WTC11 (cell line): ENCODE results near the gene GMEB2. TPM values are rescaled to one million over a fixed set of nuclear protein-coding genes. Genes with fewer than 3 reads are reported as not detected.

Source experiments
- ATAC-seq: fragments of 200-7000 bp; cut with Tn5 transposase; 2 replicates; pipeline ENCODE4 v1.10.0; 2021; ENCODE audit warnings: mild to moderate bottlenecking, moderate library complexity
- Bru-seq: library from RNA; stranded (reverse); fragments of 400-500 nt; gene quantifications from one replicate; lab custom pipeline; 2021; lab: Mats Ljungman, UMichigan
- CTCF ChIA-PET: fragments of 300-600 bp; sonication (Branson Sonifier 250); formaldehyde crosslinking; loops from one replicate; lab custom pipeline; 2021; ENCODE audit warnings: antibody characterized with exemption; lab: Charles Lee
- POLR2A ChIA-PET: fragments of 350-600 bp; sonication (Branson Sonifier 250); formaldehyde crosslinking; loops from one replicate; lab custom pipeline; 2021; ENCODE audit warnings: antibody characterized with exemption; lab: Charles Lee
- DNase-seq: peaks from one replicate; pipeline ENCODE4 v3.0.0; 2021; ENCODE audit warnings: low spot score
- H3K27ac Mint-ChIP-seq: 2 replicates; pipeline ENCODE4 v1.8.0; 2021; ENCODE audit warnings: mixed read lengths
- H3K27me3 Mint-ChIP-seq: 2 replicates; pipeline ENCODE4 v1.8.0; 2021; ENCODE audit warnings: low read depth, mild to moderate bottlenecking, moderate library complexity, mixed read lengths
- H3K36me3 Mint-ChIP-seq: 2 replicates; pipeline ENCODE4 v1.8.0; 2021; ENCODE audit warnings: mixed read lengths
- H3K4me1 Mint-ChIP-seq: 2 replicates; pipeline ENCODE4 v1.8.0; 2022; ENCODE audit warnings: mixed read lengths
- H3K4me3 Mint-ChIP-seq: 2 replicates; pipeline ENCODE4 v1.8.0; 2021; ENCODE audit warnings: mild to moderate bottlenecking, moderate library complexity, mixed read lengths
- H3K9me3 Mint-ChIP-seq: 2 replicates; pipeline ENCODE4 v1.8.0; 2021; ENCODE audit warnings: mixed read lengths
- AFF4 ChIP-seq: sonication (generic); formaldehyde crosslinking; IDR thresholded peaks from 2 replicates; pipeline ENCODE4 v1.8.1; 2023; ENCODE audit warnings: mild to moderate bottlenecking, missing genetic modification reagents, borderline replicate concordance
- ATF1 ChIP-seq: sonication (generic); formaldehyde crosslinking; IDR thresholded peaks from 2 replicates; pipeline ENCODE4 v1.8.1; 2023; ENCODE audit warnings: mild to moderate bottlenecking, moderate library complexity, missing genetic modification reagents
- CREM ChIP-seq: sonication (generic); formaldehyde crosslinking; IDR thresholded peaks from 2 replicates; pipeline ENCODE4 v1.8.1; 2022; ENCODE audit warnings: mild to moderate bottlenecking, missing genetic modification reagents, moderate library complexity
- E2F5 ChIP-seq: sonication (generic); formaldehyde crosslinking; IDR thresholded peaks from 2 replicates; pipeline ENCODE4 v1.8.1; 2022; ENCODE audit warnings: mild to moderate bottlenecking, moderate library complexity, missing genetic modification reagents
- ERG ChIP-seq: fragments of 250-450 bp; sonication (Bioruptor Pico); IDR thresholded peaks from 2 replicates; pipeline ENCODE4 v1.8.0; 2021; ENCODE audit warnings: mild to moderate bottlenecking
- ETV6 ChIP-seq: sonication (generic); formaldehyde crosslinking; IDR thresholded peaks from 2 replicates; pipeline ENCODE4 v1.8.1; 2022; ENCODE audit warnings: mild to moderate bottlenecking, missing genetic modification reagents
- FOXP1 ChIP-seq: sonication (generic); formaldehyde crosslinking; IDR thresholded peaks from 2 replicates; pipeline ENCODE4 v1.8.0; 2022; ENCODE audit warnings: missing genetic modification reagents, mild to moderate bottlenecking, moderate library complexity, borderline replicate concordance
- HMGXB4 ChIP-seq: sonication (generic); formaldehyde crosslinking; IDR thresholded peaks from 2 replicates; pipeline ENCODE4 v1.8.1; 2023; ENCODE audit warnings: mild to moderate bottlenecking, moderate library complexity, missing genetic modification reagents
- MYBL2 ChIP-seq: sonication (generic); formaldehyde crosslinking; IDR thresholded peaks from 2 replicates; pipeline ENCODE4 v1.8.1; 2023; ENCODE audit warnings: mild to moderate bottlenecking, moderate library complexity, missing genetic modification reagents
- NR1H2 ChIP-seq: sonication (generic); formaldehyde crosslinking; IDR thresholded peaks from 2 replicates; pipeline ENCODE4 v1.9.0; 2021; ENCODE audit warnings: mild to moderate bottlenecking, moderate library complexity, missing genetic modification reagents
- TP53 ChIP-seq: sonication (generic); formaldehyde crosslinking; IDR thresholded peaks from 2 replicates; pipeline ENCODE4 v1.8.1; 2023; ENCODE audit warnings: mild to moderate bottlenecking, missing genetic modification reagents
- ZBTB43 ChIP-seq: sonication (generic); formaldehyde crosslinking; IDR thresholded peaks from 2 replicates; pipeline ENCODE4 v1.8.1; 2023; ENCODE audit warnings: mild to moderate bottlenecking, missing genetic modification reagents
- ZNF232 ChIP-seq: sonication (generic); formaldehyde crosslinking; IDR thresholded peaks from 2 replicates; pipeline ENCODE4 v1.8.0; 2022; ENCODE audit warnings: mild to moderate bottlenecking, missing genetic modification reagents
- ZNF423 ChIP-seq: fragments of 250-450 bp; sonication (Bioruptor Pico); IDR thresholded peaks from 2 replicates; pipeline ENCODE4 v2.1.2; 2022; ENCODE audit warnings: mild to moderate bottlenecking, moderate library complexity
- ZNF425 ChIP-seq: fragments of 250-450 bp; sonication (Bioruptor Pico); conservative IDR thresholded peaks from 2 replicates; pipeline ENCODE4 v1.9.0; 2021; ENCODE audit warnings: mild to moderate bottlenecking
- ZSCAN18 ChIP-seq: fragments of 250-450 bp; sonication (Bioruptor Pico); IDR thresholded peaks from 2 replicates; pipeline ENCODE4 v2.1.2; 2022; ENCODE audit warnings: mild to moderate bottlenecking, moderate library complexity
- long read RNA-seq, 3 experiments: library from RNA in 1 of 3; library from capped mRNA in 1 of 3; library from polyadenylated mRNA in 1 of 3; unstranded in 2 of 3; stranded (forward) in 1 of 3; transcript quantifications; one replicate each; pipeline ENCODE4 v2.0.0, GENCODE V29; 2021
- total RNA-seq: library from RNA; stranded (reverse); gene quantifications from 3 replicates; pipeline ENCODE4 v1.2.3, GENCODE V29; 2021

GMEB2 gene
- total RNA-seq (14.1 to 14.8 TPM (median 14.2 TPM) in 3 replicates), Bru-seq, nascent RNA (percentile 49 among the genes with signal in this experiment)
- long read RNA-seq, experiment 1, full-length matches to known transcripts, result 57 of 98 reads
- long read RNA-seq, experiment 1, partial matches to known transcripts, result 9 of 98 reads
- long read RNA-seq, experiment 1, other reads (novel, unspliced or antisense), result 32 of 98 reads
- long read RNA-seq, experiment 2, full-length matches to known transcripts, result 3 of 15 reads
- long read RNA-seq, experiment 2, partial matches to known transcripts, result 3 of 15 reads
- long read RNA-seq, experiment 2, other reads (novel, unspliced or antisense), result 9 of 15 reads
- long read RNA-seq, experiment 3, result 0 reads

GRCh38 chr20:63626424-63627128 lies at the start of gene GMEB2:
Gene GMEB2 (minus strand): TSS chr20:63627101. CDS start chr20:63619397, 7,704 bp downstream.
- TF ChIP-seq ATF1 (CRISPR knock-in tag), result no peak
- 0 out of 2 replicates have a peak, but pooled peaks have one; percentile 60 for TF ChIP-seq HMGXB4 (CRISPR knock-in tag)
- no peak for TF ChIP-seq ZBTB43 (CRISPR knock-in tag)
- TF ChIP-seq ZSCAN18, result no peak
- peak; percentile 29; the same call in 1 of the 2 replicates for TF ChIP-seq FOXP1
- TF ChIP-seq CREM (CRISPR knock-in tag), result peak; percentile 57; the same call in 1 of the 2 replicates
- no peak for TF ChIP-seq ETV6 (CRISPR knock-in tag)
- no peak for TF ChIP-seq AFF4
- TF ChIP-seq MYBL2 (CRISPR knock-in tag), result no peak
- TF ChIP-seq ZNF232, result no peak
- peak; percentile 27 for TF ChIP-seq ZNF423 (CRISPR knock-in tag)
- TF ChIP-seq NR1H2 (CRISPR knock-in tag), result no peak
- no peak for TF ChIP-seq ZNF425 (CRISPR knock-in tag)
- no peak for TF ChIP-seq E2F5
- no peak for TF ChIP-seq ERG (CRISPR knock-in tag)
- no peak for TF ChIP-seq TP53 (CRISPR knock-in tag)
- ChIA-PET POLR2A (interaction anchor here (1.0 to 1.7 kb wide), 4 partner anchors 15 to 239 kb away, joined by 4 to 13 read pairs (median 4); partner anchors contain the start of genes PPDPF, STMN3 and TPD52L2), CTCF (interaction anchor here (0.6 to 1.7 kb wide), 5 partner anchors 15 to 159 kb away, joined by 3 to 24 read pairs (median 3); partner anchors contain the start of genes PPDPF and TNFRSF6B)
- Mint-ChIP-seq H3K27me3 (peaks cover 3% of the 10 kb centered on the region; the same call in 1 of the 2 replicates), H3K9me3 (no peaks in the 10 kb centered on the region), H3K4me1 (peaks cover 22% of the 10 kb centered on the region), H3K4me3 (peak within 1 kb of the TSS; percentile 70), H3K36me3 (no peaks in the 10 kb centered on the region), H3K27ac (peak within 1 kb of the TSS; percentile 97)
- ATAC-seq, result peak; percentile 51
- DNase-seq, result no peak
